ENCODE measurements around the gene SEPTIN5. TPM values are rescaled to one million over a fixed set of nuclear protein-coding genes. Genes with fewer than 3 reads are reported as not detected.

The SEPTIN5 gene
- polyA plus RNA-seq, 12 donors, result 87.7 to 138 (median 115) TPM; not detected in 1

Other genes with a start within 250 kb of the SEPTIN5 start
- 10 to 100 TPM in 11 of 12 donors, not detected in 1; 19.7 to 55.0 (median 43.7) TPM for gene UFD1, start 235.3 kb upstream of the SEPTIN5 start, polyA plus RNA-seq (ENCODE audit: insufficient read length in 12 of 12)
- gene CDC45, start 234.6 kb upstream of the SEPTIN5 start, polyA plus RNA-seq (ENCODE audit: insufficient read length in 12 of 12), result 10 to 100 TPM in 4 of 12 donors, 1 to 10 TPM in 6, not detected in 2; 5.0 to 18.3 (median 9.4) TPM
- 10 to 100 TPM in 11 of 12 donors, not detected in 1; 25.0 to 59.7 (median 39.6) TPM for gene CLDN5, start 190.1 kb upstream of the SEPTIN5 start, polyA plus RNA-seq (ENCODE audit: insufficient read length in 12 of 12)
- gene GP1BB, start 9.0 kb downstream of the SEPTIN5 start, polyA plus RNA-seq (ENCODE audit: insufficient read length in 12 of 12), result 10 to 100 TPM in 6 of 12 donors, 1 to 10 TPM in 5, not detected in 1; 5.0 to 21.7 (median 11.9) TPM
- 10 to 100 TPM in 6 of 12 donors, 1 to 10 TPM in 5, not detected in 1; 2.9 to 21.4 (median 12.8) TPM for gene TBX1, start 46.3 kb downstream of the SEPTIN5 start, polyA plus RNA-seq (ENCODE audit: insufficient read length in 12 of 12)
- 1 to 10 TPM in 10 of 12 donors, not detected in 2; 1.8 to 5.0 (median 3.3) TPM for gene GNB1L, start 140.4 kb downstream of the SEPTIN5 start, polyA plus RNA-seq (ENCODE audit: insufficient read length in 12 of 12)
- 10 to 100 TPM in 10 of 12 donors, 1 to 10 TPM in 1, not detected in 1; 9.6 to 19.7 (median 12.1) TPM for gene RTL10, start 140.4 kb downstream of the SEPTIN5 start, polyA plus RNA-seq (ENCODE audit: insufficient read length in 12 of 12)
- gene COMT, start 227.3 kb downstream of the SEPTIN5 start, polyA plus RNA-seq (ENCODE audit: insufficient read length in 12 of 12), result 10 to 100 TPM in 11 of 12 donors, not detected in 1; 54.0 to 93.5 (median 66.3) TPM
- 10 to 100 TPM in 11 of 12 donors, not detected in 1; 12.0 to 24.1 (median 15.1) TPM for gene TXNRD2, start 227.3 kb downstream of the SEPTIN5 start, polyA plus RNA-seq (ENCODE audit: insufficient read length in 12 of 12)